GM10266 (cell line): ENCODE results near the gene PTPN2.

ENCODE experiments used
- DNase-seq: peaks from one replicate; pipeline ENCODE4 v3.0.0; 2012; ENCODE audit errors: extremely low spot score
- CTCF ChIP-seq: IDR thresholded peaks from 2 replicates; pipeline ENCODE4 v1.5.1; 2012; ENCODE audit warnings: mild to moderate bottlenecking, low read depth; ENCODE audit not compliant: control insufficient read depth, insufficient read depth; ENCODE audit errors: missing control alignments

PTPN2 gene

DNA sequence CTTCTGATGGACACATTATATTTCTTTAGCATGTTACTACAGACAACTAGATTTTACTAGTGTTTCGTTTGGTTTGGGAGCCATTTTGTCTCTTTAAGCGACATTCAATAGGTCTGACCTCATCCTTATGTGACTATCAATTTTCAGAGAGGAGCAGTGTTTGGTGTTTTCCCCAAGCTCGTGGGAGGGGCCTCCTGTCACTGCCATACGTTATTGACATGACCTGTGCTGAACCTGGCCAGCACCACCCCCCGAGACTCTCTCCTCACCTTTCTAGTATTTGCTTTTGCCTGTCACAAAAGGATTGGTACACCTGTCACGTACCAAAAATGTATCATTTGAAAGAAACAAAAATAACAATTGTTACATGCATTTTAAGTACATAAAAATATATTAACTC lies 111.9 kb downstream of the PTPN2 start:
- no peak for TF ChIP-seq CTCF
- DNase-seq, result no peak

- TF ChIP-seq CTCF, result no peak
- DNase-seq, result no peak
Observed at GRCh38 chr18:12770469-12771219, 113.4 kb downstream of the PTPN2 start.

GRCh38 chr18:12769644-12770440 lies 114.2 kb downstream of the PTPN2 start:
- no peak for DNase-seq
- TF ChIP-seq CTCF, result no peak

DNA sequence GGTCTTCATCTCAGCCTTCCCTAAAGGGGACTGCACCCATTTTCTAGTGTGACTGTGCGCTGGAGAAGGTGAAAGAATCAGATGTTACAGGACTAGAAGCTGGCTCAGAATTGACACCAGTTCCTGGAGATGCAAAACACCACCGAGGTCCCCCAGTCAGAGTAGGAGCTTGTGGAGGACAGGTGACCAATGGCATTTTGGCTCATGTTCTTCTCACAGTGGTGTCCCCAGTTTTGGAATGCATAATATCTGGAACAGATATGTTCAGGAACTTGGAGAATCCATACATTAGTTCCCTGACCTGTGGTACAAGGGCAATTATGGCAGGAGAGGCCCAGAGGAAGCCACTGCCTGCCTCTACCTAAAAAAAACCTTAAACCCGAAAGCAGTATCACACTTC lies 114.9 kb downstream of the PTPN2 start:
- no peak for DNase-seq
- no peak for TF ChIP-seq CTCF

GRCh38 chr18:12768625-12769024 lies 115.4 kb downstream of the PTPN2 start:
- DNase-seq, result no peak
- no peak for TF ChIP-seq CTCF

- no peak for TF ChIP-seq CTCF
- no peak for DNase-seq
Observed at GRCh38 chr18:12767580-12768155, 116.4 kb downstream of the PTPN2 start.

- no peak for DNase-seq
- TF ChIP-seq CTCF, result no peak
Observed at GRCh38 chr18:12766986-12767433, 117.0 kb downstream of the PTPN2 start.
